ENCODE data around the gene GMPPB.

GMPPB gene

DNA sequence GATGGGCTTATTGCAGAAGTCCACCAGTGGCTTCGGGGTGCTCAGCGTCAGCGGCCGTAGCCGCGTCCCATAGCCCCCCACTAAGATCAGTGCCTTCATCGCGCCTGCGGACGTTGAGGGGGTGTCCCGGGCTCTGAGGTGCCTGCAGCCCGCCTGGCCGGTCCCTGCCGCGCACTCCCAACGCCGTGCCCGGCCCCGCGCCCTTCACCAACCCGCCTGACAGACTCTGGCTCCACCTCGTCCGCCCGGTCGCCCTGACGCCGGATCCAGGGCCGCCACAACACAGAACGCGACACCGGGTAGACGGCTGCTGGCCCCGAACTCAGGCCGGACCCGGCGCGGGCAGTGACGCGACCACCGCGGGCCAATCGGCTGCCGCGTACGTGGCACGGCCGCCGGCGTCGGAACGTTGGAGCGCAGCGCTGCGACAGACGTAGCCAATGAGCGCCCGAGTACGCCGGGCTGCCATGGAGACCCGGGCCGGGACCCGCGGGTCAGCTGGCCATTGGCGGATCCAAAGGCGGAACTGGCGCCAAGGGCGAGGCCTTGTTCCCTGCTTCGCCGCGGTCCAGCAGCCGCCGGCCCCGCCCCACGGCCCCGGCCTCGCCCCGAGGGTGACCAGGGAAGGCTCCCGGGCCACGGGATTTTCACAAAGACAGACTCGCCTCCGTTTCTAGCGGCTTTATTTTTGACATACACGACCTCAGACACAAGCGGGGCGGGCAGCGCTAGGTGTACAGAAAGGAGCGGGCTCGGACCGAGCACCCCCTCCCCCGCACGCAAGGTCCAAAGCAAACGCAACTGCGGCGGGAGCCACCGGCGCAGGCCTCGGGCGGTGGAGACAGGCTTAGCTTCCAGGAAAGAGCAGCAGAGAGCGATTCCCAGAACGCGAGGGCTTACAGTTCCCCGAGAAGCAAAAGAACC, at the start of gene GMPPB:
TSS of gene GMPPB (minus strand) at position 324 of the 924 bp plus-strand sequence. CDS start at position 99, 225 bp downstream.
- Histone ChIP-seq H3K9ac (ENCODE audit: low read length) (peak within 1 kb of the TSS; percentile 100), H3K36me3 (ENCODE audit: low read length) (no peaks in the 10 kb centered on the region), H3K27ac (ENCODE audit: low read depth, low read length) (peak within 1 kb of the TSS; percentile 79), H3K27me3 (ENCODE audit: low read length) (no peaks in the 10 kb centered on the region), H3K4me2 (ENCODE audit: low read depth, low read length, poor library complexity, severe bottlenecking) (peak within 1 kb of the TSS; percentile 99), H3K9me3 (ENCODE audit: insufficient read depth, low read length) (no peaks in the 10 kb centered on the region), H3K4me3 (ENCODE audit: insufficient read depth, low read length, poor library complexity, severe bottlenecking) (peak within 1 kb of the TSS; percentile 96), H3K9me2 (replicated peaks; ENCODE audit: insufficient read depth, low read length) (no peaks in the 10 kb centered on the region), H3F3A (ENCODE audit: insufficient read depth) (peaks cover 18% of the 10 kb centered on the region), H2AFZ (ENCODE audit: low read depth, low read length, severe bottlenecking) (peak within 1 kb of the TSS; percentile 89), H4K20me1 (ENCODE audit: low read depth, low read length) (no peaks in the 10 kb centered on the region), H3K79me2 (ENCODE audit: insufficient read depth, low read length) (0 out of 2 replicates have a peak, but pooled peaks cover 3% of the 10 kb centered on the region)
- TF ChIP-seq, protein P1, sequence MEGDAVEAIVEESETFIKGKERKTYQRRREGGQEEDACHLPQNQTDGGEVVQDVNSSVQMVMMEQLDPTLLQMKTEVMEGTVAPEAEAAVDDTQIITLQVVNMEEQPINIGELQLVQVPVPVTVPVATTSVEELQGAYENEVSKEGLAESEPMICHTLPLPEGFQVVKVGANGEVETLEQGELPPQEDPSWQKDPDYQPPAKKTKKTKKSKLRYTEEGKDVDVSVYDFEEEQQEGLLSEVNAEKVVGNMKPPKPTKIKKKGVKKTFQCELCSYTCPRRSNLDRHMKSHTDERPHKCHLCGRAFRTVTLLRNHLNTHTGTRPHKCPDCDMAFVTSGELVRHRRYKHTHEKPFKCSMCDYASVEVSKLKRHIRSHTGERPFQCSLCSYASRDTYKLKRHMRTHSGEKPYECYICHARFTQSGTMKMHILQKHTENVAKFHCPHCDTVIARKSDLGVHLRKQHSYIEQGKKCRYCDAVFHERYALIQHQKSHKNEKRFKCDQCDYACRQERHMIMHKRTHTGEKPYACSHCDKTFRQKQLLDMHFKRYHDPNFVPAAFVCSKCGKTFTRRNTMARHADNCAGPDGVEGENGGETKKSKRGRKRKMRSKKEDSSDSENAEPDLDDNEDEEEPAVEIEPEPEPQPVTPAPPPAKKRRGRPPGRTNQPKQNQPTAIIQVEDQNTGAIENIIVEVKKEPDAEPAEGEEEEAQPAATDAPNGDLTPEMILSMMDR (IDR thresholded peaks at IDR 0.05; ENCODE audit: insufficient read depth, low read length, poor library complexity, severe bottlenecking) = no peak

DNA sequence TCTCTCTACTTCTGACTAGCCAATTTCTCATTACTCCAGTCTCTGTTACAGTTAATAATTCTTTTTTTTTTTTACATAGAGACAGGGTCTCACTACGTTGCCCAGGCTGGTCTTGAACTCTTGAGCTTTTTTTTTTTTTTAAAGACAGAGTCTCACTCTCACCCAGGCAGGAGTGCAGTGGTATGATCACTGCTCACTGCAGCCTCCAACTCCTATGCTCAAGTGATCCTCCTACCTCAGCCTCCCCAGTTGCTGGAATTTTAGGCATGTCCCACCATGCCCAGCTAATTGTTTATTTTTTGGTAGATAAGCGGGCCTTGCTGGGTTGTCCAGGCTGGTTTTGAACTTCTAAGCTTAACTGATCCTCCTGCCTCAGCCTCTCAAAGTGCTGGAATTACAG, 49.0 kb upstream of the GMPPB start:
- 0 out of 2 replicates have a peak, but pooled peaks cover 3% of the 10 kb centered on the region for H3F3A ChIP-seq (ENCODE audit: insufficient read depth)
- H3K36me3 ChIP-seq (ENCODE audit: low read length) = no peaks in the 10 kb centered on the region
- H3K27me3 ChIP-seq (ENCODE audit: low read length) = no peaks in the 10 kb centered on the region
- H3K27ac ChIP-seq (ENCODE audit: low read depth, low read length) = no peak overlapping the region
- H3K4me2 ChIP-seq (ENCODE audit: low read depth, low read length, poor library complexity, severe bottlenecking) = no peak overlapping the region
- H3K9me3 ChIP-seq (ENCODE audit: insufficient read depth, low read length) = no peaks in the 10 kb centered on the region
- H3K9ac ChIP-seq (ENCODE audit: low read length) = no peak overlapping the region
- H2AFZ ChIP-seq (ENCODE audit: low read depth, low read length, severe bottlenecking) = no peak overlapping the region
- H3K9me2 ChIP-seq (replicated peaks; ENCODE audit: insufficient read depth, low read length) = no peaks in the 10 kb centered on the region
- TF ChIP-seq EZH2phosphoT487 (conservative IDR thresholded peaks at IDR 0.05; ENCODE audit: low read length) = no peak
- TF ChIP-seq, protein P1 (IDR thresholded peaks at IDR 0.05; ENCODE audit: insufficient read depth, low read length, poor library complexity, severe bottlenecking) = no peak
- H3K79me2 ChIP-seq (ENCODE audit: insufficient read depth, low read length) = peaks cover 65% of the 10 kb centered on the region
- H4K20me1 ChIP-seq (ENCODE audit: low read depth, low read length) = peaks cover 6% of the 10 kb centered on the region; the same call in 1 of the 2 replicates
- H3K4me3 ChIP-seq (ENCODE audit: insufficient read depth, low read length, poor library complexity, severe bottlenecking) = no peak overlapping the region

DNA sequence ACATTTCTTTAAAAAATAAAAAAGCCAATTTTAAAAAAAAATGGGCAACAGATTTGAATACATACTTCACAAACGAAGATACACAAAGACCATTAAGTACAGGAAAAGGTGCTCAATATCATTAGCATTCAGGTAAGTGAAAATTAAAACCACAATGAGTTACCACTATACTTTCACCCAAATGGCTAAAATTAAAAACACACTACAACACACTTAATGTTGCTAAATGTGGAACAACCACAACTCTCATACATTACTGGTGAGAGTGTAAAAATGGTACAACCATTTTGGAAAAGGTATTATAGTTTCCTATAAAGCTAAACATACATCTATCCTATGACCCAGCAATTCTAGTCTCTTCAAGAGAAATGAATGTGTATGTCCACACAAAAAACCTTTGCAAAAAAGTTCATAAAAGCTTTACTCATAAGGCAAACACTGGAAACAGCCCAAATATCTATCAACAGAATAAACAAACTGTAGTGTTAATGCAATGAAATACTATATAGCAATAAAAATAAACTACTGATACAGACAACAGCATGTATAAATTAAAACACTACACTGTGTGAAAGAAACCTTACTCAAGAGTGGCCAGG, 47.7 kb upstream of the GMPPB start:
- no peak overlapping the region for H3K27ac ChIP-seq (ENCODE audit: low read depth, low read length)
- no peak overlapping the region for H3K4me3 ChIP-seq (ENCODE audit: insufficient read depth, low read length, poor library complexity, severe bottlenecking)
- TF ChIP-seq, protein P1 (IDR thresholded peaks at IDR 0.05; ENCODE audit: insufficient read depth, low read length, poor library complexity, severe bottlenecking) = no peak
- TF ChIP-seq EZH2phosphoT487 (conservative IDR thresholded peaks at IDR 0.05; ENCODE audit: low read length) = no peak
- H3K9ac ChIP-seq (ENCODE audit: low read length) = no peak overlapping the region
- peaks cover 73% of the 10 kb centered on the region for H3K79me2 ChIP-seq (ENCODE audit: insufficient read depth, low read length)
- H3K36me3 ChIP-seq (ENCODE audit: low read length) = no peaks in the 10 kb centered on the region
- H3F3A ChIP-seq (ENCODE audit: insufficient read depth) = 0 out of 2 replicates have a peak, but pooled peaks cover 3% of the 10 kb centered on the region
- H3K4me2 ChIP-seq (ENCODE audit: low read depth, low read length, poor library complexity, severe bottlenecking) = peak overlapping the region; percentile 14
- no peak overlapping the region for H2AFZ ChIP-seq (ENCODE audit: low read depth, low read length, severe bottlenecking)
- no peaks in the 10 kb centered on the region for H3K9me2 ChIP-seq (replicated peaks; ENCODE audit: insufficient read depth, low read length)
- no peaks in the 10 kb centered on the region for H3K9me3 ChIP-seq (ENCODE audit: insufficient read depth, low read length)
- H4K20me1 ChIP-seq (ENCODE audit: low read depth, low read length) = peaks cover 6% of the 10 kb centered on the region; the same call in 1 of the 2 replicates
- H3K27me3 ChIP-seq (ENCODE audit: low read length) = no peaks in the 10 kb centered on the region

All from SU-DHL-6 (cell line).